SJSA1 (cell line): ENCODE data around the gene AP4E1. TPM values are rescaled to one million over a fixed set of nuclear protein-coding genes. Genes with fewer than 3 reads are reported as not detected.
"Not testable (repeated sequence)": the region's sequence is repeated elsewhere in the genome, so short reads cannot be mapped to it uniquely, and the experiment has no call there.

Experiments
- DNase-seq, 2 experiments: peaks; one replicate each; pipeline ENCODE4 v3.0.0-alpha.2; 2015 to 2020; ENCODE audit warnings: low spot score in 2 of 2, low read depth in 1 of 2
- H3K27ac ChIP-seq: fragments of 250-450 bp; sonication (Bioruptor Pico); 2 replicates; pipeline ENCODE4 v1.5.1; 2020; ENCODE audit warnings: mild to moderate bottlenecking, moderate library complexity
- H3K27me3 ChIP-seq: fragments of 250-450 bp; sonication (Bioruptor Pico); replicated peaks from 2 replicates; pipeline ENCODE4 v1.5.1; 2020; ENCODE audit warnings: mild to moderate bottlenecking, moderate library complexity
- H3K36me3 ChIP-seq: fragments of 250-450 bp; sonication (Bioruptor Pico); 2 replicates; pipeline ENCODE4 v1.5.1; 2020; ENCODE audit warnings: mild to moderate bottlenecking
- H3K4me1 ChIP-seq: fragments of 250-450 bp; sonication (Bioruptor Pico); replicated peaks from 2 replicates; pipeline ENCODE4 v1.6.1; 2021; ENCODE audit warnings: mild to moderate bottlenecking
- H3K4me3 ChIP-seq: fragments of 250-450 bp; sonication (Bioruptor Pico); 2 replicates; pipeline ENCODE4 v1.5.1; 2020; ENCODE audit warnings: mild to moderate bottlenecking
- H3K9me3 ChIP-seq: fragments of 250-450 bp; sonication (Bioruptor Pico); replicated peaks from 2 replicates; pipeline ENCODE4 v1.5.1; 2020; ENCODE audit warnings: mild to moderate bottlenecking
- total RNA-seq: library from RNA; depleted of rRNA; stranded (reverse); fragments of >200 nt; shearing (Covaris generic); gene quantifications from 2 replicates; pipeline ENCODE4 v1.2.3, GENCODE V29; 2014

The AP4E1 gene
- total RNA-seq, 1 experiment from 2014 or later = 20.3 TPM

DNA sequence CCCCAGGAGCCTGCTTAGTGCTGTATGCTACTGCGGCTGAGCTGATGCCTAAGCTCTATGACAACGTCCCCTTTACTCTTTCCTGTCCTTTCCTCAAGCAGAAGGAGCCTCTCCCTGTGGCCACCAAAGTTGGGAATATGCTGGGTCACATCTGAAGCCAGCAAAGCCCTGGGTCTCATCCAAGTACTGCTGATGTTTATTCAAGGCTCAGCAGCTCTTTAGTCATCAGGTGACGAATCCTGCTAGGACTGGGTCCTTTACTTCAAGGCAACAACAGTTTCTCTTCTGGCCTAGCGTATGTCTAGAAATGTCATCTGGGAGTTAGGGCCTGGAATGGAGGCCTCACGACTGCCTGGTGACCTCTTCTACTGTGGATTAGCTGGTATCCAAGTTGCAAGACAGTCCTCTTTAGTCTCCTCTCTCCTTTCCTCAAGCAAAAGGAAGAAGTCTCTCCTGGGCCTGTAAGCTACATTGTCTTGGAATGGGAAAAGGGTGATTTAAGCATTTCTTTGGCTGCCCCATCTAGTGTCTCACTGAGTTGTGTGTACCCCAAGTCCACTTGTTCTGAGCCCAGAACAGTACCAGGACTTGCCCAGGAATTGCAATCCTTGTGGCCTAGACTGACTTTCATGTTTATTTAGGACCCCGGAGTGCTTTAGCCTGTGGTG is 122.3 kb downstream of the AP4E1 start:
- H3K4me1 ChIP-seq = peaks cover 12% of the 10 kb centered on the region
- H3K27me3 ChIP-seq = no peaks in the 10 kb centered on the region
- no peaks in the 10 kb centered on the region for H3K9me3 ChIP-seq
- H3K27ac ChIP-seq = peak overlapping the region; percentile 56
- H3K4me3 ChIP-seq = no peak overlapping the region
- no peaks in the 10 kb centered on the region for H3K36me3 ChIP-seq
- peak; percentile 51 to 69 for DNase-seq

DNA sequence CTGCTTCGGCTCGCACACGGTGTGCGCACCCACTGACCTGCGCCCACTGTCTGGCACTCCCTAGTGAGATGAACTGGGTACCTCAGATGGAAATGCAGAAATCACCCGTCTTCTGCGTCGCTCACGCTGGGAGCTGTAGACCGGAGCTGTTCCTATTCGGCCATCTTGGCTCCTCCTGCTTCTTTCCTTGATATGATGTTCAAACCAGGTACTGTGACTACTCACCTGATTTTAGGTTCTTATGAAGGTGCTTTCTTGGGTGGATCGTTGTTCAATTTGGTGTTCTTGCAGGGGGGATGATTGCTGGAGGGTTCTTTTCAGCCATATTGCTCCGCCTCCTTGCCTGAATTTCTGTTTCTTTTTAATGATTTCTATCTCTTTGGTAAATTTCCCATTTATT is 129.0 kb downstream of the AP4E1 start:
- not testable (repeated sequence) for H3K4me1 ChIP-seq, H3K27me3 ChIP-seq, DNase-seq, H3K27ac ChIP-seq, H3K9me3 ChIP-seq, H3K4me3 ChIP-seq, H3K36me3 ChIP-seq

DNA sequence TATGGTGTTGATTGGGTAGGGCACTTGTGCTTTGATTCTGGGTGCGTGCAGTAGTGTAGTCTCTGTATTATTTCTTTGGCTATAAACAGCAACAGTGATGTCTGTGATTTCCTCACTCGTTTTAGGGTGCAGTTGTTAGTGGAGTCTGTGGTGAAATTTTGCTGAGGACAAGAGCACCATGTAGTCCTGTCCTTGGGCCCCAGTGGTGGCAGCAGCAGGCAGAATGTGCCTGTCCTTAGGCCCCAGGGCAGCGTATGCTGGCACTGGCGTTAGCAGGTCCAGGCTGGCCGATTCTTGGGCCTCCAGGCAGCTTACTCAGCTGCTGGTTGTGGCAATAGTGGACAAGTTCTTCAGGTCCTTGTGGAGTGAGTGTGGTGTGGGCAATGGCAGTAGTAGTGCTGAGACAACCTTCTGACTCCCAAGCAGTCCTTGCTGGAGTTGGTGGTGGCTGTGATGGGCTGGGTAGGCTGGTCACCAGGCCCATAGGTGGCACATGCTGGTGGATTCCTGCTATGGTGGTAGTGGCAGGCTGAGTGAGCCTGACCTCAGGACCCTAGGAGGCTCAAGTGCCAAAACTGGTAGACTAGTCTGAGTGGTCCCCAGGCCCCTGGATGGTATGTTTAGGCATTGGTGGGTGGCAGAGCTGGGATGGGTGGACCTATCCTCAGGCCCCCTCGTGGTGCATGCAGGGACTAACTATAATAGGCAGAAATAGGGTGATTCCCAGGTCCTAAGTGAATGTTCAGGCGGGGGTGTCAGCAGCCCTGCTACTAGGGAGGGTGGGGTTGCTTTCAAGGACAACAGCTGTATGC is 129.9 kb downstream of the AP4E1 start:
- no peak for DNase-seq
- no peaks in the 10 kb centered on the region for H3K36me3 ChIP-seq

DNA sequence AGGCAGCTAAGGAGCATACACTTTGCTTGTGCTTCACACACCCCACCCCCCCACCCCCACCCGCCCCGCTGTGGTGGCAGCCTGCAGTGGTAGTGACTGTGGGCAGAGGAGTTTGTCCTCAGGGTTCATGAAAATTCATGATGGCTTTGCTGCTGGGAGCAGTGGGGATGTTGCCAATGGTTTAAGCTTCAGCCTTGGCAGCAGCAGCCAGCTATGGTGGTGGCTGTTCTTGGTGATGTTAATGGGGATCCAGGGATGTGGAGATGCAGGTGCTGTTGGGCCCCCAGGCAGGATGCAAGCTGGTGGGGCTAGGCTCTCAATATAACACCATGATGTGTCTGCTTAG is 130.5 kb downstream of the AP4E1 start:
- H3K9me3 ChIP-seq = no peaks in the 10 kb centered on the region
- no peaks in the 10 kb centered on the region for H3K36me3 ChIP-seq
- DNase-seq = no peak
- H3K4me3 ChIP-seq = no peak overlapping the region
- H3K4me1 ChIP-seq = no peaks in the 10 kb centered on the region
- no peaks in the 10 kb centered on the region for H3K27me3 ChIP-seq
- H3K27ac ChIP-seq = no peak overlapping the region

More for the DNA sequence above, 129.9 kb downstream of the AP4E1 start:
- Histone ChIP-seq H3K27me3 (no peaks in the 10 kb centered on the region), H3K4me3 (no peak overlapping the region), H3K9me3 (no peaks in the 10 kb centered on the region), H3K4me1 (no peaks in the 10 kb centered on the region), H3K27ac (no peak overlapping the region)

DNA sequence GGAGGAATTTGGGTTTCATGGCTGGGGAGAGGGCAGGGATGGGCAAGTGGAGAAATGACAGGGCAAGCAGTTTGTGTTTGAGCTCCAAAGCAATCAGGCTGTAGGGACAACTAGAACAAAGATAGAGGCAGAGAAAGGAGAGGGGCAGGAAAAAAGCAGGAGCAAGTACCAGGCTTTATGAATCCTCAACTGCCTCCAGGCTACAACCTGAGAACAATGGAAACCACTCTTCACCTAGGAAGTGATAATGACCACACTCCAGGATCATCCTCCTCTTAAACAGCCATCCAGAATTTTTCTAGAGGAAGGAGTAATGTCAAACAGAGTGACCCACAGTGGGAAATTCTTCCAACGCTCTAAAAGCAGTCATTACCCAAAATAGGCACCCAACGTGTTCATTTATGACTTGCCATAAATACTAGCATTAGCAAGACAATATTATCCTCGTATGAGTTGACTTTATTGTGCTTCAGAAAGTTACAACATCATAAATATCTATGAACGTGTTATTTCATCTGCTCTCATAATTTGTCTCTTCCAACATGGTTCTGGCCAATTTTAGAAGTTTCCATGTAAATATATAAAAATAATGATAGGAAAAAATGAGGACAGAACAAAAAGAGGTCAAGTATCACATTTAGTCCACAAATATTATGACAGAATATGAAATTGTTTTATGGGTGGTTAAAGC is 135.7 kb downstream of the AP4E1 start:
- H3K27ac ChIP-seq = no peak overlapping the region
- H3K4me1 ChIP-seq = no peaks in the 10 kb centered on the region
- no peaks in the 10 kb centered on the region for H3K9me3 ChIP-seq
- H3K36me3 ChIP-seq = no peaks in the 10 kb centered on the region
- no peak overlapping the region for H3K4me3 ChIP-seq
- no peak for DNase-seq
- H3K27me3 ChIP-seq = no peaks in the 10 kb centered on the region

DNA sequence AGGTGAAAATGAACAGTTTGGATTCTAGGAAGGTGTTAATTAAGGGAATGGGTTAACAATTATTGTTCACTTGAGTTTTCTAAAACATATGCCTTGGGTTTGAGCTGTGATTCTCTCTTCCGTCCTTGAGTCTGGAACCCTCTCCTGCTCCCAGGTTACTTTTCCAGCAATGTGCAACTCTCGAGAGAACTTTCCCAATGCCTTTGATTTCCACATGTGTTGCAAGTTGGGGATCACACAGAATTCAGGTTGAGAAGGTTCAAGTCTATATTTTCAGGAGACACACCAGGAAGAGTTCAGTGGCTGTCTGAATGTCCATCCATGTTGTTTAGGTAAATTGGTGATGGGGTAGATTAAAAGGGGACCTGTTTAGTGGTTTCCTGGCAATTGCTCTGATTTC is 137.5 kb downstream of the AP4E1 start:
- Histone ChIP-seq H3K4me3 (no peak overlapping the region), H3K27ac (no peak overlapping the region), H3K36me3 (no peaks in the 10 kb centered on the region), H3K27me3 (0 out of 2 replicates have a peak, but pooled peaks cover 3% of the 10 kb centered on the region), H3K4me1 (no peaks in the 10 kb centered on the region), H3K9me3 (no peaks in the 10 kb centered on the region)
- no peak for DNase-seq

DNA sequence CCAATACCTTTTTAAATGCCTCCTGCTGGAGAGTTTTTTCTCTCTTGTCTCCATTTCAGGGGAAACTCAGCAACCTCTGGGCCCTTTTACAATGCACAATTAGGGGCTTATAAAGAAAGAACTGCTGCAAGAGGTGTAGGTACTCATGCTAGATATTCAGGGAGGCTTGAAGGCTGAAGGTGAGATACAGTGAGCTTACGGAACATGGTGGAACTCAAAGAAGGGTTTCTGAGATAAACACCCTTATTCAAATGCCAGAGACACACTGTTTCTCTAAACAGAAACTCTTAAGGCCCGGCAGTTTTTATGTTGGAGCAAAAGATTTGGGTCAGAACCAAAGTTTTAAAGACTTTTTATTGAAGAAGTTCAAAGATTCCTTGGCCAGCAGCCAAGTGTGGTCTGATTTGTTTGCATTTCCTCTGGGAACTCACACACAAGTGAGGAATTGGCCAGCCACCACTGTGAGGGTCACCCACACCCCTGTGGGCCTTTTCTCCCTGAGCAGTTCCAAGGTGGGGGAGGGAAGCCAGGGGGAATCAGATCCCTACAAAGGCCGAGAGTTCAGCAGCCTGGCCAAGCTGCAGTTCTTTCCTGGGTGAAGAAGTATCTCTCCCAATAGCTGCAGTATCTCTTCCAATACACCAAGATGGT is 138.4 kb downstream of the AP4E1 start:
- Histone ChIP-seq H3K27ac (no peak overlapping the region), H3K4me3 (no peak overlapping the region), H3K36me3 (no peaks in the 10 kb centered on the region), H3K4me1 (no peaks in the 10 kb centered on the region), H3K27me3 (0 out of 2 replicates have a peak, but pooled peaks cover 3% of the 10 kb centered on the region), H3K9me3 (no peaks in the 10 kb centered on the region)
- DNase-seq = no peak

DNA sequence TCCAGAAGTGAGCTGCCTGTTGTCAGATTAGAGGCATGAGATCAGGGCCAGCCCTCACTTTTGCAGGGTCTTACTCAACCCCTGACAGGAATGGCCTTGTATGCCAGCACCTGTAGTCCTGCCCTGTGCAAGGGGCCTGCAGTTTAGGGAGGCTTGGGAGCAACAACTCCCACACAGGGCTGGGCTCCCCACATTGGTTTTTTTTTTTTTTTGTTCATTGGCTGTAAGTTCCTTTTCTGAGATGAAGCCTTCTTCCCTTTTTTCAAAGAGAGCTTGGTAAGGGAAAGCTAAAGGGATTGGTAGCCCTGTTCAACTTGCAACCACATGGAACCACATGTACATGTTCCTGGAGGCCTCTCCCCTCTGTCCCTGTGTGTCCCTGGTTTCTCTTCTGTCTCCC is 139.8 kb downstream of the AP4E1 start:
- no peak overlapping the region for H3K4me3 ChIP-seq
- no peaks in the 10 kb centered on the region for H3K36me3 ChIP-seq
- H3K27me3 ChIP-seq = 0 out of 2 replicates have a peak, but pooled peaks cover 3% of the 10 kb centered on the region
- no peaks in the 10 kb centered on the region for H3K4me1 ChIP-seq
- H3K9me3 ChIP-seq = no peaks in the 10 kb centered on the region
- DNase-seq = no peak
- H3K27ac ChIP-seq = no peak overlapping the region

DNA sequence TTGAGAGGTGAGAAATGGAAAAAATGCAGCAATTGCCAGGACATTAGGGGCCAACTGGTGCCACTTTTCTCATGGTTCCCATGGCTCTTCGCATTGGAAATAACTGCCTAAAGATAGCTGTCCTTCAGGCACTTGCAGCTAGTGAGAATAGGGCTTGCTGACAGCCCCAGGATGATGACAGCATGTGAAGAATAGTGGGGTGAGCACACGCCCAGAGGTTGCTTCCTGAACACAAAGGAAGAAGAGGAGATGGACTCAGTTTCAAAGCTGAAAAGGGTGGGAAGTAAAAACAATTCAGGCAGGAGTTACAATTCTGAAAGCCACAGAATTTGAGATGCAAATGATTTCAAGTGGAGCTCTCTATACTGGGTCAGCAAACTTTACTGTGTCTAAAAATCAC is 140.6 kb downstream of the AP4E1 start:
- DNase-seq = no peak

DNA sequence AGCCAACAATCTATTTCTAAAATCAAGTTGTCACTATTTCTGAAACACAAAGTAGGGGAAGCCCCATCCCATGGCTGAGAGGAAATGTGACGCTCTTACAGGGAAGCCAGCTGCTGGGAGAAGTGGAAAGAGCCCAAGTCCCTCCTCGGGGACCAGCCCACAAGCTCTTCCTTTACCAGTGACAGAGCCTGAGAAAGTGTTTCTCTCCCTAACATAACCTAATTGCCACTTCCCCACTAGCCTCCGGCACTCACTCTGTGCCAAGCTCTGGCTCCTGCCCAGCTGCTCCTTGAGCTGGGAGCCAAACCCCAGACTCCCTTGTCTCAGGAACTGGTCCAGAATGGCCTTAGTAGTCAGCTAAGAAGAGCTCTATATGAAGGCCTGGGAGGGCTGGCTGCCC is 143.3 kb downstream of the AP4E1 start:
- Histone ChIP-seq H3K4me1 (no peaks in the 10 kb centered on the region), H3K27ac (no peak overlapping the region), H3K4me3 (no peak overlapping the region), H3K36me3 (no peaks in the 10 kb centered on the region), H3K9me3 (no peaks in the 10 kb centered on the region), H3K27me3 (0 out of 2 replicates have a peak, but pooled peaks cover 3% of the 10 kb centered on the region)
- no peak for DNase-seq

More for the DNA sequence above, 140.6 kb downstream of the AP4E1 start:
- H3K36me3 ChIP-seq = no peaks in the 10 kb centered on the region
- H3K4me1 ChIP-seq = no peaks in the 10 kb centered on the region
- H3K27ac ChIP-seq = no peak overlapping the region
- H3K9me3 ChIP-seq = no peaks in the 10 kb centered on the region
- H3K4me3 ChIP-seq = no peak overlapping the region
- H3K27me3 ChIP-seq = 0 out of 2 replicates have a peak, but pooled peaks cover 3% of the 10 kb centered on the region

DNA sequence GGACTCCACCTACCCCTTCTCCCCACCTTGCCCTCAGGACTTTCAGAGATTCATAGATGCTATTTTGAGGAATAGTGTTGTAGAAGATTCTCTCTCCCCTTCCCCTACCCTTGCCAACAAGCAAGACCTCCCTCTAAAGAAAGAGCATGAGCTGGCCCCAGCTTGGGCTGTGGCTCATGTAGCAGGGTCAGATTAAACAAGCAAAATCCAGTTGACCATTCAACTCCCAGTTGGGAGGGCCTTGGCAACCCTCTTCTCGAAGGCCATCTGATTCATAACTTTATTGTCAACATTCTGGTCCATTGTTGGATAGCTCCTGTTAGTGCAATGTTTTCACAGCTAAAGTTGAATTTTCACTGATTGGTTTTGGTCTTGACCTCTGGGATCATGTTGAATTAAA is 145.1 kb downstream of the AP4E1 start:
- DNase-seq = no peak
- H3K36me3 ChIP-seq = no peaks in the 10 kb centered on the region
- 0 out of 2 replicates have a peak, but pooled peaks cover 3% of the 10 kb centered on the region for H3K27me3 ChIP-seq
- H3K9me3 ChIP-seq = no peaks in the 10 kb centered on the region
- no peak overlapping the region for H3K4me3 ChIP-seq
- H3K27ac ChIP-seq = no peak overlapping the region
- no peaks in the 10 kb centered on the region for H3K4me1 ChIP-seq

DNA sequence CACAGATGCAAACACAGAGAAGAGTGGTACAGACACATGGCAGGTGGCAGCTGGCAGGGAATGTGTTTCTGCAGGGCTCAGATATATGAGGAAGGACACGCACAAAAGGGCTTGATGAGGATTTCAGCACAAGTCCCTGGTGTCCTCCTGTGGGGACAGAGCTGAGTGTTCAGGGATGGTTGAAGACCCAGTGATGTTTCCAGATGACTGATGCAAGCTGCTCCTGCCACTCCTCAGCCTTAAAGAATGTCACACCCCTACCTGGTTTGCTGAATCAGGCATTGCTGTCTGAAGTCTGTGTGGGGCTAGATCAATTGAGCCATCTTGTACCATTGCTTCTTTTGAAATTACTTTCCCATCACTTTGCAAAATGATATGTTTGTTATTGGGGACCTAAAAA is 146.1 kb downstream of the AP4E1 start:
- Histone ChIP-seq H3K36me3 (no peaks in the 10 kb centered on the region), H3K4me1 (no peaks in the 10 kb centered on the region), H3K27me3 (0 out of 2 replicates have a peak, but pooled peaks cover 3% of the 10 kb centered on the region), H3K9me3 (no peaks in the 10 kb centered on the region), H3K4me3 (no peak overlapping the region), H3K27ac (no peak overlapping the region)
- no peak for DNase-seq
